Bronchial epithelial cell (primary cell): ENCODE measurements around the gene IQCE. TPM values are rescaled to one million over a fixed set of nuclear protein-coding genes. Genes with fewer than 3 reads are reported as not detected.

Experiments
- DNase-seq: peaks from one replicate; pipeline ENCODE4 v3.0.0-alpha.2; 2010; ENCODE audit warnings: low read depth
- FAIRE-seq: peaks from 2 replicates; lab custom pipeline; 2011; peaks lifted over from hg19 to GRCh38; lab: Jason Lieb, UNC
- H3K27me3 ChIP-seq: 2 replicates; pipeline ENCODE4 v1.5.1; 2011; ENCODE audit warnings: low read length; ENCODE audit not compliant: control insufficient read depth, insufficient read depth
- H3K36me3 ChIP-seq: 2 replicates; pipeline ENCODE4 v1.5.1; 2011; ENCODE audit warnings: low read length; ENCODE audit not compliant: control insufficient read depth, insufficient read depth
- H3K4me3 ChIP-seq: 2 replicates; pipeline ENCODE4 v1.5.1; 2011; ENCODE audit warnings: mild to moderate bottlenecking, low read depth, low read length, control low read depth
- total RNA-seq: library from RNA; depleted of rRNA; stranded (reverse); fragments of >200 nt; gene quantifications from 2 replicates; pipeline ENCODE4 v1.2.1, GENCODE V29; 2014
- TF ChIP-seq, protein P1 (sequence below): IDR thresholded peaks from 2 replicates; pipeline ENCODE4 v1.5.1; 2011; ENCODE audit warnings: mild to moderate bottlenecking, moderate library complexity, low read length, control low read depth, inconsistent platforms; ENCODE audit not compliant: insufficient read depth, severe bottlenecking

Gene IQCE
- total RNA-seq, 1 donor from 2014 or later = 6.3 TPM

DNA sequence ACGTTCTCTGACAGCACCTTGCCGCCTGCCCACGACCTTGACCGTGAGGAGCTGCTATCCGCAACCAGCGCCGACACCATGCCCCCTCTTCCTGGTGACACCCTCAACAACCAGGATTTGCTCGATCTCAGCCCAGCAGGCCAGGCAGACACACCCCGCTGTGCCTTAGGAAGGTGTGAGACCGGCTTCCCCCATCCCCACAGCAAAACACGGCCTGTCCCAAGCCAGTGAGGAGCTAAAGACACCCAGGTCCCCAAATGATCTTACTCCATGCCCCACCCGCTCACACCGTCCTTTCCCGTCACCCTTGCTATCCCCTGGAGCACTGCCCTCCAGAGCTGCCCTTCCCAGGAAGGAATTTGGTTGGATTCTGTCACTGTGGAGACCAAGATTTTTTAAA lies 51.7 kb downstream of the IQCE start:
- H3K36me3 ChIP-seq = peaks cover 1% of the 10 kb centered on the region
- no peak for FAIRE-seq
- TF ChIP-seq, protein P1, sequence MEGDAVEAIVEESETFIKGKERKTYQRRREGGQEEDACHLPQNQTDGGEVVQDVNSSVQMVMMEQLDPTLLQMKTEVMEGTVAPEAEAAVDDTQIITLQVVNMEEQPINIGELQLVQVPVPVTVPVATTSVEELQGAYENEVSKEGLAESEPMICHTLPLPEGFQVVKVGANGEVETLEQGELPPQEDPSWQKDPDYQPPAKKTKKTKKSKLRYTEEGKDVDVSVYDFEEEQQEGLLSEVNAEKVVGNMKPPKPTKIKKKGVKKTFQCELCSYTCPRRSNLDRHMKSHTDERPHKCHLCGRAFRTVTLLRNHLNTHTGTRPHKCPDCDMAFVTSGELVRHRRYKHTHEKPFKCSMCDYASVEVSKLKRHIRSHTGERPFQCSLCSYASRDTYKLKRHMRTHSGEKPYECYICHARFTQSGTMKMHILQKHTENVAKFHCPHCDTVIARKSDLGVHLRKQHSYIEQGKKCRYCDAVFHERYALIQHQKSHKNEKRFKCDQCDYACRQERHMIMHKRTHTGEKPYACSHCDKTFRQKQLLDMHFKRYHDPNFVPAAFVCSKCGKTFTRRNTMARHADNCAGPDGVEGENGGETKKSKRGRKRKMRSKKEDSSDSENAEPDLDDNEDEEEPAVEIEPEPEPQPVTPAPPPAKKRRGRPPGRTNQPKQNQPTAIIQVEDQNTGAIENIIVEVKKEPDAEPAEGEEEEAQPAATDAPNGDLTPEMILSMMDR = no peak
- H3K27me3 ChIP-seq = no peaks in the 10 kb centered on the region
- H3K4me3 ChIP-seq = no peak overlapping the region
- DNase-seq = no peak

DNA sequence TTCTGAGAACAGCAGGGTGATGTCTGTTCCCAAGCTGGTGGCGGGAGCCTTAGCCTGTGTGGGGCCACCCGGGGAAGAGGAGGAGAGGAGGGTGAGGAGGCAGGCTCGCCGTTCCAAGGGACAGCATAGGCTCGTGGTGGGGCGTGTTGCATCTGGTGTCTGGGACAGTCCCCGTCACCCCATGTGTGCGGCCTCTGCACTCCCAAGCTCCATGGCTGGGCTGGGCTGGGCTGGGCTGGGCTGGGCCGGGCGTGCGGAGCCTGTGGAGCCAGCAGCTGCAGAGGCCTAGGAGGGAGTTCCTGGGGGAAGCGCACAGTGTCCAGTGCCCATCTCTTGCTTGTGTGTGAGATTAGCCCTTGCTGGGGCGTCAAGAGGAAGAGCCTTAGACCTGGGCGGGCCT lies 52.1 kb downstream of the IQCE start:
- DNase-seq (no peak), FAIRE-seq (no peak)
- H3K4me3 ChIP-seq = no peak overlapping the region
- H3K36me3 ChIP-seq = peaks cover 1% of the 10 kb centered on the region
- no peaks in the 10 kb centered on the region for H3K27me3 ChIP-seq
- TF ChIP-seq, protein P1 = no peak

DNA sequence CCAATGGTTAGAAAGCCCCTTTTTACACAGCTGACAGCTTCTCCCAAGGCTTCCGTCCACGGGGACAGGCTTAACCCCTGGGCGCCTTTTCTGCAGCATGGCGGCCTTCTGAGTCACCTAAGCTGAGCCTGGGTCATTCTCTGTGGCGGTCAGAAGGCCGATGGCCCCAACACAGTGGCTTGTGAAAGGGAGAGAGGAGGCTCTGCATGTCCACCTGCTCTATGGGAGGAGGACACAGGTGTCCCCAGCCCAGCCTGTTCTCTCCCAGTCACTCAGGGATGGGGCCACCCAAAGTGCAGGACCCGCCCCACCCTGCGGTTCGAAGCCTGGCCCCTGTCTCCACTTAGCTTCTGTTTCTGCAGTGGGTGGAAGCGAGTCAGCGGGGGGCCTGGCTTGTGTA lies 52.6 kb downstream of the IQCE start:
- no peaks in the 10 kb centered on the region for H3K36me3 ChIP-seq
- no peak for DNase-seq
- H3K4me3 ChIP-seq = no peak overlapping the region
- peaks cover under 1% of the 10 kb centered on the region for H3K27me3 ChIP-seq
- FAIRE-seq = no peak
- TF ChIP-seq, protein P1 = no peak

DNA sequence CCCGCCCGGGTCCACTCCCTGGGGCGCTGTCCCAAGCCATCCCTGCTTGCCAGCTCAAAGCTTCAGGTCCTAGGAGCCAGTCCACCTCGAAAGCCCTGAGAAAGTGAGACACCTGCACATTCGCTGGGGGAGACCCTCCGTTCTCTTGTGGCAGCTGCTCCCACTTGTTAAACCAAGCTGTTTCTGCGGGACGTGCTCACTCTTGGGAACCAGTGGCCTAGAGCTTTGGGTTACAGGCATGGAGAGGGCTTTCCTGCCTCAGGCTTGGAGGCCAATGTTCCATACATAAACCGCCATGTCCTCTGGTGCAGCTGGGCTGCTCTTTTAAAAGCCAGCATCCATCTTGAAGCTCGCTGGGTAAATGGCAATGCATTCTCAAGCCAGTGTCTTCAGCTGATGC lies 53.1 kb downstream of the IQCE start:
- Histone ChIP-seq H3K36me3 (no peaks in the 10 kb centered on the region), H3K27me3 (peaks cover 3% of the 10 kb centered on the region), H3K4me3 (no peak overlapping the region)
- FAIRE-seq (peak; percentile 60), DNase-seq (no peak)
- TF ChIP-seq, protein P1 = no peak

DNA sequence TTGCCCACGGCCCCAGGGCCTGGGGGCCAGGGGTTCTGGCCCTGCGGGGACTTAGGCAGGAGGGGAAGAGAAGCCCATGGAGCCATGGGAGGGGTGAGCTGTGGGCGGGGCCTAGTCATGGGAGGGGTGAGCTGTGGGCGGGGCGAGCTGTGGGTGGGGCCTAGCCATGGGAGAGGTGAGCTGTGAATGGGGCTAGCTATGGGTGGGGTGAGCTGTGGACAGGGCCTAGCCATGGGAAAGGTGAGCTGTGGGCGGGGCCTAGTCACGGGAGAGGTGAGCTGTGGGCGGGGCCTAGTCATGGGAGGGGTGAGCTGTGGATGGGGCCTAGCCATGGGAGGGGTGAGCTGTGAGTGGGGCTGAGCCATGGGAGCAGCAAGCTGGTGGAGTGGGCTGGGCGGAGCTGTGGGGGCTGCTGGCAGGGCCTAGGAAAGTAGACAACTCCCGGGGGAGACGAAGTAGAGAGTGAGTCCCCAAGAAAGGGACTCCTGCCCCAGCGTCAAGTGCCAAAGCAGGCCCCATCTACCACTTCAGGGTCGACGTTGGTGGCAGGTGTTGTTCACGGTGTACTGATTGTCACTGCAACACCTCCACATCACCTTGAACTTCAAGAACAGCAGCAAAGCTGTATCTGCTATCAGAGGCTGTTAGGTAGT lies 53.8 kb downstream of the IQCE start:
- TF ChIP-seq, protein P1 = no peak
- DNase-seq (no peak), FAIRE-seq (no peak)
- H3K36me3 ChIP-seq = no peaks in the 10 kb centered on the region
- peaks cover 3% of the 10 kb centered on the region for H3K27me3 ChIP-seq
- H3K4me3 ChIP-seq = no peak overlapping the region
